HepG2 (cell line): ENCODE results near the gene RALB. TPM values are rescaled to one million over a fixed set of nuclear protein-coding genes. Genes with fewer than 3 reads are reported as not detected.

Source experiments
- CSRNP1 ChIP-seq: sonication (generic); formaldehyde crosslinking; IDR thresholded peaks from 2 replicates; pipeline ENCODE4 v1.8.1; 2023; ENCODE audit warnings: mild to moderate bottlenecking, missing genetic modification reagents
- DZIP1 ChIP-seq: sonication (generic); formaldehyde crosslinking; IDR thresholded peaks from 2 replicates; pipeline ENCODE4 v1.5.0; 2020; ENCODE audit warnings: mild to moderate bottlenecking, missing genetic modification reagents
- ESRRA ChIP-seq: sonication (generic); formaldehyde crosslinking; IDR thresholded peaks from 2 replicates; pipeline ENCODE4 v1.5.1; 2020; ENCODE audit warnings: mild to moderate bottlenecking, low read depth, missing genetic modification reagents
- LCORL ChIP-seq, 2 experiments: fragments of 450-650 bp in 1 of 2; sonication (generic) in 1 of 2; formaldehyde crosslinking in 1 of 2; IDR thresholded peaks; 2 replicates each; pipeline versions ENCODE4 v1.5.0 to v1.6.1; 2017 to 2020; ENCODE audit warnings: antibody characterized with exemption in 1 of 2, missing genetic modification reagents in 1 of 2
- SOX13 ChIP-seq, 3 experiments: fragments of 450-650 bp in 1 of 3; sonication (generic) in 1 of 3; formaldehyde crosslinking in 1 of 3; IDR thresholded peaks in 2 of 3; conservative IDR thresholded peaks in 1 of 3; 2 replicates each; pipeline versions ENCODE4 v1.5.0 to v1.6.1; 2016 to 2020; ENCODE audit warnings: antibody characterized with exemption in 1 of 3, mild to moderate bottlenecking in 1 of 3, missing compliant biosample characterization in 1 of 3, missing genetic modification reagents in 1 of 3, moderate library complexity in 1 of 3
- SP4 ChIP-seq: sonication (generic); formaldehyde crosslinking; IDR thresholded peaks from 2 replicates; pipeline ENCODE4 v1.8.1; 2023; ENCODE audit warnings: mild to moderate bottlenecking, missing genetic modification reagents
- THRA ChIP-seq: sonication (generic); formaldehyde crosslinking; IDR thresholded peaks from 2 replicates; pipeline ENCODE4 v1.4.0; 2020; ENCODE audit warnings: missing genetic modification reagents, borderline replicate concordance
- ZBTB25 ChIP-seq: IDR thresholded peaks from 2 replicates; pipeline ENCODE4 v1.6.1; 2018; ENCODE audit warnings: missing genetic modification reagents
- ZGPAT ChIP-seq: IDR thresholded peaks from 2 replicates; pipeline ENCODE4 v1.6.1; 2016; ENCODE audit warnings: mild to moderate bottlenecking
- ZNF276 ChIP-seq: sonication (generic); formaldehyde crosslinking; IDR thresholded peaks from 2 replicates; pipeline ENCODE4 v1.4.0; 2020; ENCODE audit warnings: mild to moderate bottlenecking, low read depth, missing genetic modification reagents
- ZNF317 ChIP-seq: sonication (generic); formaldehyde crosslinking; IDR thresholded peaks from 2 replicates; pipeline ENCODE4 v1.5.0; 2020; ENCODE audit warnings: mild to moderate bottlenecking, missing genetic modification reagents
- ZNF430 ChIP-seq: sonication (generic); formaldehyde crosslinking; IDR thresholded peaks from 2 replicates; pipeline ENCODE4 v1.9.0; 2021; ENCODE audit warnings: mild to moderate bottlenecking, missing genetic modification reagents
- ZNF691 ChIP-seq: sonication (generic); formaldehyde crosslinking; IDR thresholded peaks from 2 replicates; pipeline ENCODE4 v1.4.0; 2020; ENCODE audit warnings: missing genetic modification reagents, low read depth, mild to moderate bottlenecking, borderline replicate concordance
- ZNF788 ChIP-seq: sonication (generic); formaldehyde crosslinking; IDR thresholded peaks from 2 replicates; pipeline ENCODE4 v1.5.0; 2020; ENCODE audit warnings: mild to moderate bottlenecking, missing genetic modification reagents, borderline replicate concordance
- polyA plus RNA-seq, 8 experiments: library from polyadenylated mRNA; depleted of rRNA in 3 of 8; stranded (reverse) in 7 of 8; unstranded in 1 of 8; fragments of >200 nt; fragmentation: Illumina TruSeq in 4 of 8; extraction: Trizol in 4 of 8; gene quantifications; 2 replicates each; pipeline versions ENCODE4 v1.2.1 to v1.2.3, GENCODE V29; 2011 to 2016; ENCODE audit warnings: low read depth in 4 of 8, missing spikeins in 1 of 8, mixed read lengths in 1 of 8; ENCODE audit not compliant: insufficient read depth in 1 of 8
- total RNA-seq, 5 experiments: library from RNA; depleted of rRNA; stranded (reverse); fragments of >200 nt; fragmentation: Illumina TruSeq; extraction: Trizol; gene quantifications; 2 replicates each; pipeline ENCODE4 v1.2.3, GENCODE V29; 2016; ENCODE audit warnings: low read depth in 1 of 5

RALB gene
- total and polyA plus RNA-seq, 2 of the 13 experiments (the other 11 are each of a cell fraction or from before 2014, with no cell fraction given), result 37.8 to 43.2 TPM

- TF ChIP-seq ZNF317 (CRISPR knock-in tag), result peak; percentile 33; the same call in 1 of the 2 replicates
- peak; percentile 92; the same call in 1 of the 2 replicates for TF ChIP-seq DZIP1 (CRISPR knock-in tag)
- peak; percentile 29; the same call in 1 of the 2 replicates for TF ChIP-seq ZBTB25
- TF ChIP-seq THRA (CRISPR knock-in tag), result no peak; the same call in 1 of the 2 replicates
- peak; percentile 63; the same call in 1 of the 2 replicates for TF ChIP-seq ESRRA
- TF ChIP-seq ZGPAT (CRISPR knock-in tag), result no peak; the same call in 1 of the 2 replicates
- 0 out of 2 replicates have a peak, but pooled peaks have one; percentile 34 for TF ChIP-seq ZNF788 (CRISPR knock-in tag)
- TF ChIP-seq ZNF691 (CRISPR knock-in tag), result peak; percentile 77
- peak; percentile 80; the same call in 1 of the 2 replicates for TF ChIP-seq ZNF276
- TF ChIP-seq SP4 (CRISPR knock-in tag), result peak; percentile 62; the same call in 1 of the 2 replicates
- 0 out of 2 replicates have a peak, but pooled peaks have one; percentile 16 for TF ChIP-seq CSRNP1 (CRISPR knock-in tag)
- no peak for TF ChIP-seq ZNF430 (CRISPR knock-in tag)
- no peak for TF ChIP-seq LCORL (IDR thresholded peaks at IDR 0.05)
- peak; percentile 65; the same call in 1 of the 2 replicates for TF ChIP-seq LCORL (CRISPR knock-in tag; IDR thresholded peaks at IDR 0.05)
- TF ChIP-seq SOX13 (IDR thresholded peaks at IDR 0.05), result no peak
- peak in 1 of 2 experiments; percentile 31; a peak in 1 of 4 replicates for TF ChIP-seq SOX13 (CRISPR knock-in tag; conservative IDR thresholded peaks at IDR 0.05 in 1 of 2, IDR thresholded peaks at IDR 0.05 in 1 of 2)
Observed at GRCh38 chr2:120238728-120239487, 13.7 kb upstream of the RALB start (continued).
